H1 (cell line): Measurements from ENCODE around the gene OR56A1. TPM values are rescaled to one million over a fixed set of nuclear protein-coding genes. Genes with fewer than 3 reads are reported as not detected.

Source experiments
- CTCF ChIA-PET: fragments of 300-600 bp; sonication (Branson Sonifier 250); formaldehyde crosslinking; loops from one replicate; lab custom pipeline; 2021; ENCODE audit not compliant: partially characterized antibody; lab: Charles Lee
- POLR2A ChIA-PET: fragments of 300-600 bp; sonication (Branson Sonifier 250); formaldehyde crosslinking; loops from one replicate; lab custom pipeline; 2021; ENCODE audit warnings: inconsistent platforms; ENCODE audit not compliant: partially characterized antibody; lab: Charles Lee
- DNase-seq, 2 experiments: peaks; one replicate each; pipeline versions ENCODE4 v3.0.0 to v3.0.0-alpha.2; 2010 to 2022; ENCODE audit warnings: low spot score in 2 of 2, low read depth in 1 of 2, mixed read lengths in 1 of 2
- FAIRE-seq: peaks from 2 replicates; lab custom pipeline; 2011; peaks lifted over from hg19 to GRCh38; lab: Jason Lieb, UNC
- H2AFZ ChIP-seq: 2 replicates; pipeline ENCODE4 v1.8.1; 2012; ENCODE audit warnings: low read length, inconsistent platforms
- H2AK5ac ChIP-seq: 2 replicates; pipeline ENCODE4 v1.6.1; 2013; ENCODE audit warnings: low read depth, low read length
- H2BK120ac ChIP-seq: replicated peaks from 2 replicates; pipeline ENCODE3; 2013; ENCODE audit warnings: low read depth, low read length, inconsistent platforms
- H2BK12ac ChIP-seq: 2 replicates; pipeline ENCODE4 v1.6.1; 2013; ENCODE audit warnings: low read depth, low read length
- H2BK15ac ChIP-seq: 2 replicates; pipeline ENCODE4 v1.6.1; 2013; ENCODE audit warnings: low read length
- H2BK20ac ChIP-seq: 2 replicates; pipeline ENCODE4 v1.6.1; 2013; ENCODE audit warnings: low read length
- H2BK5ac ChIP-seq: 2 replicates; pipeline ENCODE4 v1.6.1; 2013; ENCODE audit warnings: low read depth, low read length
- H3K14ac ChIP-seq: 2 replicates; pipeline ENCODE4 v1.6.1; 2013; ENCODE audit warnings: inconsistent platforms; ENCODE audit not compliant: insufficient read length
- H3K18ac ChIP-seq: 2 replicates; pipeline ENCODE4 v1.6.1; 2013; ENCODE audit warnings: low read length; ENCODE audit errors: extremely low read depth
- H3K23ac ChIP-seq: 2 replicates; pipeline ENCODE4 v1.6.1; 2013; ENCODE audit warnings: inconsistent platforms; ENCODE audit not compliant: insufficient read length
- H3K23me2 ChIP-seq: 2 replicates; pipeline ENCODE4 v1.6.1; 2013; ENCODE audit warnings: low read depth, low read length
- H3K27ac ChIP-seq: 2 replicates; pipeline ENCODE4 v1.6.1; 2011; ENCODE audit warnings: low read depth, low read length, inconsistent platforms
- H3K27me3 ChIP-seq, 4 experiments: replicated peaks in 1 of 4; 1 replicate in 1 of 4; 2 replicates in 3 of 4; pipeline versions ENCODE4 v1.6.1 to v1.8.1; 2011 to 2013; ENCODE audit warnings: low read length in 3 of 4, mild to moderate bottlenecking in 3 of 4, inconsistent platforms in 2 of 4, mixed read lengths in 2 of 4, moderate library complexity in 1 of 4; ENCODE audit not compliant: control insufficient read depth in 3 of 4, insufficient read depth in 3 of 4; ENCODE audit errors: extremely low read depth in 1 of 4
- H3K36me3 ChIP-seq, 4 experiments: 2 replicates each; pipeline versions ENCODE4 v1.6.1 to v1.8.1; 2011 to 2013; ENCODE audit warnings: mild to moderate bottlenecking in 4 of 4, low read length in 3 of 4, moderate library complexity in 2 of 4, control low read depth in 1 of 4, inconsistent platforms in 1 of 4; ENCODE audit not compliant: insufficient read depth in 4 of 4, control insufficient read depth in 2 of 4
- H3K4ac ChIP-seq: replicated peaks from 2 replicates; pipeline ENCODE3; 2013; ENCODE audit warnings: low read length, low read depth, mixed read lengths, inconsistent platforms; ENCODE audit not compliant: insufficient read length
- H3K4me1 ChIP-seq, 4 experiments: replicated peaks in 1 of 4; 1 replicate in 1 of 4; 2 replicates in 3 of 4; pipeline versions ENCODE4 v1.6.1 to v1.8.1; 2011 to 2013; ENCODE audit warnings: low read length in 3 of 4, inconsistent platforms in 2 of 4, mixed read lengths in 1 of 4; ENCODE audit not compliant: insufficient read depth in 4 of 4, control insufficient read depth in 3 of 4
- H3K4me2 ChIP-seq, 2 experiments: 2 replicates each; pipeline versions ENCODE4 v1.6.1 to v1.8.1; 2011 to 2013; ENCODE audit warnings: low read depth in 2 of 2, low read length in 2 of 2, control low read depth in 1 of 2, inconsistent platforms in 1 of 2, mild to moderate bottlenecking in 1 of 2; ENCODE audit not compliant: insufficient read depth in 1 of 2
- H3K4me3 ChIP-seq, 4 experiments: fragments of 200-600, 300-600 bp in 1 of 4; sonication (generic), shearing (Covaris generic), sonication (Bioruptor Twin) in 1 of 4; 2 replicates each; pipeline versions ENCODE4 v1.5.1 to v1.8.1; 2011 to 2016; ENCODE audit warnings: low read length in 4 of 4, low read depth in 3 of 4, control low read depth in 2 of 4, inconsistent platforms in 2 of 4, mild to moderate bottlenecking in 2 of 4, mixed read lengths in 1 of 4, moderate library complexity in 1 of 4; ENCODE audit not compliant: insufficient read depth in 2 of 4; ENCODE audit errors: extremely low read depth in 1 of 4
- H3K56ac ChIP-seq: replicated peaks from 2 replicates; pipeline ENCODE3; 2013; ENCODE audit warnings: low read depth, mild to moderate bottlenecking, mixed read lengths, low read length, inconsistent platforms; ENCODE audit not compliant: insufficient read length
- H3K79me1 ChIP-seq: 2 replicates; pipeline ENCODE4 v1.6.1; 2013; ENCODE audit warnings: low read depth, low read length, control low read depth
- H3K79me2 ChIP-seq, 2 experiments: 2 replicates each; pipeline versions ENCODE4 v1.6.1 to v1.8.1; 2012 to 2013; ENCODE audit warnings: low read length in 2 of 2, mild to moderate bottlenecking in 2 of 2, inconsistent platforms in 1 of 2; ENCODE audit not compliant: insufficient read depth in 2 of 2, control insufficient read depth in 1 of 2
- H3K9ac ChIP-seq, 4 experiments: replicated peaks in 1 of 4; 1 replicate in 1 of 4; 2 replicates in 3 of 4; pipeline versions ENCODE4 v1.6.1 to v1.8.1; 2011 to 2013; ENCODE audit warnings: low read depth in 3 of 4, low read length in 3 of 4, control low read depth in 2 of 4, mild to moderate bottlenecking in 2 of 4, moderate library complexity in 2 of 4, inconsistent platforms in 1 of 4; ENCODE audit errors: extremely low read depth in 1 of 4
- H3K9me3 ChIP-seq, 2 experiments: 2 replicates each; pipeline versions ENCODE4 v1.6.1 to v1.8.1; 2012 to 2013; ENCODE audit warnings: mild to moderate bottlenecking in 2 of 2, moderate library complexity in 2 of 2, control low read depth in 1 of 2, inconsistent platforms in 1 of 2, low read depth in 1 of 2, low read length in 1 of 2, mixed read lengths in 1 of 2; ENCODE audit not compliant: insufficient read depth in 2 of 2
- H4K20me1 ChIP-seq, 2 experiments: replicated peaks in 1 of 2; 2 replicates each; pipeline versions ENCODE3 to v1.8.1; 2011 to 2013; ENCODE audit warnings: inconsistent platforms in 2 of 2, low read length in 2 of 2, mild to moderate bottlenecking in 1 of 2; ENCODE audit not compliant: insufficient read depth in 2 of 2, control insufficient read depth in 1 of 2
- H4K5ac ChIP-seq: 2 replicates; pipeline ENCODE4 v1.6.1; 2013; ENCODE audit warnings: low read length, low read depth, mixed read lengths, inconsistent platforms; ENCODE audit not compliant: insufficient read length
- H4K8ac ChIP-seq: 2 replicates; pipeline ENCODE4 v1.8.0; 2013; ENCODE audit warnings: mild to moderate bottlenecking, moderate library complexity, low read length, inconsistent platforms; ENCODE audit not compliant: insufficient read depth; ENCODE audit errors: extremely low read depth
- H4K91ac ChIP-seq: replicated peaks from 2 replicates; pipeline ENCODE3; 2013; ENCODE audit warnings: low read length, mixed read lengths, inconsistent platforms; ENCODE audit not compliant: insufficient read length
- E2F6 ChIP-seq: IDR thresholded peaks from 2 replicates; pipeline ENCODE4 v1.6.1; 2012; ENCODE audit warnings: inconsistent platforms
- GABPA ChIP-seq: IDR thresholded peaks from 2 replicates; pipeline ENCODE4 v1.6.1; 2011; ENCODE audit warnings: mild to moderate bottlenecking, low read length, moderate library complexity, borderline replicate concordance; ENCODE audit not compliant: insufficient read depth
- RNF2 ChIP-seq: fragments of 200-900, 300-1000 bp; sonication (generic); IDR thresholded peaks from 2 replicates; pipeline ENCODE4 v1.7.1; 2016; ENCODE audit warnings: borderline replicate concordance, low read depth, mild to moderate bottlenecking, antibody characterized with exemption, low read length; ENCODE audit not compliant: poor library complexity, severe bottlenecking; ENCODE audit errors: missing control alignments
- TEAD4 ChIP-seq: IDR thresholded peaks from 2 replicates; pipeline ENCODE4 v1.6.1; 2012; ENCODE audit warnings: low read depth, low read length, inconsistent platforms, mixed read lengths
- USF2 ChIP-seq: IDR thresholded peaks from 2 replicates; pipeline ENCODE4 v1.6.1; 2011; ENCODE audit warnings: low read length, improper control_type of control experiment
- WGBS, 2 experiments: shearing (Covaris generic) in 1 of 2; methylation state at CpG; one replicate each; pipeline versions ENCODE4 v1.1.6 to v1.1.7; 2013 to 2015; ENCODE audit warnings: low lambda C conversion rate in 2 of 2, mixed read lengths in 2 of 2, inconsistent platforms in 1 of 2, low coverage in 1 of 2, missing lambda C conversion rate in 1 of 2; ENCODE audit not compliant: insufficient replicate concordance in 2 of 2, insufficient coverage in 1 of 2, insufficient read length in 1 of 2; ENCODE audit errors: extremely low coverage in 1 of 2, missing lambda C conversion rate in 1 of 2; 5-methylcytosine and 5-hydroxymethylcytosine counted together
- polyA plus RNA-seq, 7 experiments: library from polyadenylated mRNA; depleted of rRNA in 3 of 7; stranded (reverse) in 5 of 7; unstranded in 2 of 7; fragments of >200 nt in 5 of 7; fragments of 200-250 nt in 2 of 7; gene quantifications; 1 replicate in 5 of 7; 2 replicates in 1 of 7; 4 replicates in 1 of 7; pipeline versions ENCODE4 v1.2.1 to v1.2.3, GENCODE V29; 2011 to 2013; ENCODE audit warnings: missing spikeins in 2 of 7, mixed read lengths in 2 of 7
- total RNA-seq: library from RNA; stranded (reverse); fragmentation: NEBNext Ultra II Directional; extraction: Animal tissue kit (Norgen Biotek cat#: 25700); gene quantifications from 2 replicates; pipeline ENCODE4 v1.2.1, GENCODE V29; 2021

OR56A1 gene
- total and polyA plus RNA-seq, 2 of the 8 experiments (the other 6 are each of a cell fraction or from before 2014, with no cell fraction given) = 0.02 to 0.09 TPM

GRCh38 chr11:6079463-6079862 is 48.9 kb upstream of the OR56A1 start:
- no peak overlapping the region for H3K9ac ChIP-seq
- H4K5ac ChIP-seq = no peak overlapping the region
- no peak overlapping the region for H3K23ac ChIP-seq
- H3K23me2 ChIP-seq = no peaks in the 10 kb centered on the region; the same call in 1 of the 2 replicates
- no peak overlapping the region for H2BK20ac ChIP-seq
- no peaks in the 10 kb centered on the region for H3K27me3 ChIP-seq
- no peak for TF ChIP-seq GABPA
- no peak for TF ChIP-seq USF2
- no peak for TF ChIP-seq TEAD4
- TF ChIP-seq RNF2 = no peak
- no peak for TF ChIP-seq E2F6
- no peak overlapping the region for H3K27ac ChIP-seq
- H3K14ac ChIP-seq = no peak overlapping the region
- peaks cover 0 to 2% (median 0%) of the 10 kb centered on the region in 4 experiments; a peak in 3 of 8 replicates for H3K36me3 ChIP-seq
- no peak overlapping the region for H3K4me2 ChIP-seq
- H3K79me1 ChIP-seq = no peaks in the 10 kb centered on the region
- no peak overlapping the region for H2BK5ac ChIP-seq
- FAIRE-seq (no peak), DNase-seq (no peak)
- H2BK12ac ChIP-seq = no peak overlapping the region
- no peak overlapping the region for H2BK120ac ChIP-seq
- H4K20me1 ChIP-seq = no peaks in the 10 kb centered on the region
- H2AK5ac ChIP-seq = no peak overlapping the region
- ChIA-PET CTCF (interaction anchor here (1.2 to 1.3 kb wide), 2 partner anchors 20 to 274 kb away, joined by 4 to 8 read pairs; no protein-coding TSS in a partner anchor), POLR2A (interaction anchor here (0.6 kb wide), 1 partner anchor 1307 kb away, joined by 3 read pairs; no protein-coding TSS in a partner anchor)
- no peak overlapping the region for H4K91ac ChIP-seq
- no peak overlapping the region for H3K4me3 ChIP-seq
- H2AFZ ChIP-seq = no peak overlapping the region
- no peak overlapping the region for H3K18ac ChIP-seq
- H3K79me2 ChIP-seq = no peaks in the 10 kb centered on the region
- no peak overlapping the region for H4K8ac ChIP-seq
- H3K9me3 ChIP-seq = peaks cover 14 to 16% of the 10 kb centered on the region in 2 experiments
- H3K4ac ChIP-seq = no peak overlapping the region
- no peak overlapping the region for H2BK15ac ChIP-seq
- no peak overlapping the region for H3K56ac ChIP-seq
- WGBS, 2 experiments = 79% methylated on average over 4 of the region's 4 CpGs; no CpG with 5 or more reads in 1 of the 2 experiments
- H3K4me1 ChIP-seq = peaks cover 0 to 3% (median 1%) of the 10 kb centered on the region in 4 experiments; a peak in 2 of 7 replicates
